Naive B cell (primary cell): ENCODE measurements around the gene TRAF4. TPM values are rescaled to one million over a fixed set of nuclear protein-coding genes. Genes with fewer than 3 reads are reported as not detected.
"Not testable (repeated sequence)": the region's sequence is repeated elsewhere in the genome, so short reads cannot be mapped to it uniquely, and the experiment has no call there.

ENCODE experiments used
- ATAC-seq, 2 donors: fragments of 150-1000 bp; cut with Tn5 transposase; 2 replicates each; pipeline ENCODE4 v1.10.0; 2021; ENCODE audit warnings: low read depth in 2 of 2, mild to moderate bottlenecking in 2 of 2, moderate library complexity in 2 of 2
- DNase-seq: peaks from one replicate; pipeline ENCODE4 v3.0.0; 2022
- H3K27ac Mint-ChIP-seq, 6 donors: one replicate each; pipeline ENCODE4 v1.8.0; 2020 to 2022; ENCODE audit warnings: mild to moderate bottlenecking in 6 of 6, mixed read lengths in 6 of 6, moderate library complexity in 5 of 6, inconsistent platforms in 2 of 6
- H3K27me3 Mint-ChIP-seq, 3 donors: one replicate each; pipeline ENCODE4 v1.8.0; 2021 to 2022; ENCODE audit warnings: mixed read lengths in 3 of 3, mild to moderate bottlenecking in 1 of 3
- H3K36me3 Mint-ChIP-seq, 2 donors: one replicate each; pipeline ENCODE4 v1.8.0; 2020 to 2022; ENCODE audit warnings: mixed read lengths in 2 of 2, inconsistent platforms in 1 of 2, mild to moderate bottlenecking in 1 of 2
- H3K4me1 Mint-ChIP-seq, 3 donors: one replicate each; pipeline ENCODE4 v1.8.0; 2020 to 2022; ENCODE audit warnings: mixed read lengths in 3 of 3, inconsistent platforms in 1 of 3, mild to moderate bottlenecking in 1 of 3, moderate library complexity in 1 of 3
- H3K4me3 Mint-ChIP-seq, 8 donors: one replicate each; pipeline ENCODE4 v1.8.0; 2020 to 2022; ENCODE audit warnings: mild to moderate bottlenecking in 8 of 8, mixed read lengths in 8 of 8, moderate library complexity in 8 of 8, inconsistent platforms in 2 of 8
- H3K9me3 Mint-ChIP-seq, 7 donors: one replicate each; pipeline ENCODE4 v1.8.0; 2020 to 2022; ENCODE audit warnings: mixed read lengths in 7 of 7, mild to moderate bottlenecking in 5 of 7, inconsistent platforms in 2 of 7, moderate library complexity in 1 of 7
- polyA plus RNA-seq, 6 donors: library from polyadenylated mRNA; unstranded; fragments of 300-500 nt; fragmentation: Illumina TruSeq; gene quantifications; one replicate each; pipeline ENCODE4 v1.2.3, GENCODE V29; 2021; ENCODE audit warnings: low read depth in 6 of 6

TRAF4 gene
- polyA plus RNA-seq, 6 donors from 2014 or later, result 5.4 to 17.1 (median 12.0) TPM

- DNase-seq (no peak), ATAC-seq (no peak)
- peaks cover 0 to 10% of the 10 kb centered on the region in 2 donors for H3K36me3 Mint-ChIP-seq
- H3K9me3 Mint-ChIP-seq, result no peaks in the 10 kb centered on the region
- H3K4me1 Mint-ChIP-seq, result peaks cover 27 to 47% (median 41%) of the 10 kb centered on the region in 3 donors
- H3K27me3 Mint-ChIP-seq, result no peaks in the 10 kb centered on the region
- H3K27ac Mint-ChIP-seq, result peak overlapping the region in 4 of 6 donors; percentile 19 to 89 (median 74)
- H3K4me3 Mint-ChIP-seq, result peak overlapping the region; percentile 77 to 95 (median 84)
These were observed 25.3 kb upstream of the TRAF4 start for GRCh38 chr17:28718333-28719020.

GRCh38 chr17:28719021-28719433, 24.8 kb upstream of the TRAF4 start:
- no peak for DNase-seq
- ATAC-seq, result no peak
- Mint-ChIP-seq H3K27ac (peak overlapping the region; percentile 96 to 99 (median 98)), H3K27me3 (no peaks in the 10 kb centered on the region), H3K9me3 (no peaks in the 10 kb centered on the region), H3K4me1 (peaks cover 31 to 51% (median 41%) of the 10 kb centered on the region in 3 donors), H3K36me3 (peaks cover 3 to 10% of the 10 kb centered on the region in 2 donors), H3K4me3 (peak overlapping the region; percentile 92 to 100 (median 99))

GRCh38 chr17:28720247-28720996, 23.4 kb upstream of the TRAF4 start:
- Mint-ChIP-seq H3K27me3 (no peaks in the 10 kb centered on the region), H3K4me3 (peak overlapping the region; percentile 92 to 100 (median 99)), H3K36me3 (peaks cover 10 to 16% of the 10 kb centered on the region in 2 donors), H3K4me1 (peaks cover 44 to 63% (median 55%) of the 10 kb centered on the region in 3 donors), H3K9me3 (no peaks in the 10 kb centered on the region), H3K27ac (peak overlapping the region; percentile 96 to 99 (median 98))
- ATAC-seq (no peak), DNase-seq (no peak)

- Mint-ChIP-seq H3K36me3 (peaks cover 10 to 16% of the 10 kb centered on the region in 2 donors), H3K4me1 (peaks cover 49 to 66% (median 59%) of the 10 kb centered on the region in 3 donors), H3K27ac (peak overlapping the region in 5 of 6 donors; percentile 91 to 99 (median 98)), H3K4me3 (peak overlapping the region; percentile 92 to 100 (median 99))
- DNase-seq, ATAC-seq, H3K27me3 Mint-ChIP-seq, H3K9me3 Mint-ChIP-seq: not testable (repeated sequence)
These were observed 22.8 kb upstream of the TRAF4 start for GRCh38 chr17:28720997-28721329.

- H3K27me3 Mint-ChIP-seq, result no peaks in the 10 kb centered on the region
- H3K9me3 Mint-ChIP-seq, result no peaks in the 10 kb centered on the region
- ATAC-seq (no peak), DNase-seq (no peak)
- H3K4me3 Mint-ChIP-seq, result peak overlapping the region in 5 of 8 donors; percentile 19 to 95 (median 63)
- H3K4me1 Mint-ChIP-seq, result peaks cover 60 to 72% (median 66%) of the 10 kb centered on the region in 3 donors
- H3K27ac Mint-ChIP-seq, result peak overlapping the region in 3 of 6 donors; percentile 38 to 83 (median 70)
- H3K36me3 Mint-ChIP-seq, result peaks cover 10 to 16% of the 10 kb centered on the region in 2 donors
These were observed 21.2 kb upstream of the TRAF4 start for GRCh38 chr17:28722417-28723158.

GRCh38 chr17:28723159-28723835, 20.5 kb upstream of the TRAF4 start:
- peaks cover 10 to 16% of the 10 kb centered on the region in 2 donors for H3K36me3 Mint-ChIP-seq
- H3K9me3 Mint-ChIP-seq, result no peaks in the 10 kb centered on the region

GRCh38 chr17:28723836-28724499, 19.8 kb upstream of the TRAF4 start:
- DNase-seq, H3K9me3 Mint-ChIP-seq, H3K27me3 Mint-ChIP-seq, ATAC-seq: not testable (repeated sequence)
- peaks cover 59 to 75% (median 65%) of the 10 kb centered on the region in 3 donors for H3K4me1 Mint-ChIP-seq
- H3K4me3 Mint-ChIP-seq, result peak overlapping the region in 5 of 8 donors; percentile 61 to 100 (median 84)
- H3K36me3 Mint-ChIP-seq, result peaks cover 10 to 16% of the 10 kb centered on the region in 2 donors
- H3K27ac Mint-ChIP-seq, result peak overlapping the region in 3 of 6 donors; percentile 57 to 92 (median 84)

More at GRCh38 chr17:28723159-28723835, 20.5 kb upstream of the TRAF4 start:
- peak overlapping the region in 2 of 6 donors; percentile 57 to 92 for H3K27ac Mint-ChIP-seq
- ATAC-seq, result no peak
- peak overlapping the region in 6 of 8 donors; percentile 15 to 91 (median 28) for H3K4me3 Mint-ChIP-seq
- H3K27me3 Mint-ChIP-seq, result no peaks in the 10 kb centered on the region
- no peak for DNase-seq
- peaks cover 59 to 74% (median 66%) of the 10 kb centered on the region in 3 donors for H3K4me1 Mint-ChIP-seq

- Mint-ChIP-seq H3K27ac (peak overlapping the region; percentile 16 to 92 (median 80)), H3K4me3 (peak overlapping the region; percentile 80 to 100 (median 86)), H3K9me3 (no peaks in the 10 kb centered on the region), H3K4me1 (peaks cover 58 to 77% (median 65%) of the 10 kb centered on the region in 3 donors), H3K36me3 (peaks cover 10 to 16% of the 10 kb centered on the region in 2 donors), H3K27me3 (no peaks in the 10 kb centered on the region)
- DNase-seq, result no peak
- ATAC-seq, result no peak
These were observed 19.2 kb upstream of the TRAF4 start for GRCh38 chr17:28724500-28725165.

GRCh38 chr17:28725166-28725659, 18.6 kb upstream of the TRAF4 start:
- DNase-seq (no peak), ATAC-seq (no peak)
- Mint-ChIP-seq H3K4me3 (peak overlapping the region; percentile 80 to 100 (median 86)), H3K9me3 (no peaks in the 10 kb centered on the region), H3K27me3 (no peaks in the 10 kb centered on the region), H3K36me3 (peaks cover 10 to 11% of the 10 kb centered on the region in 2 donors), H3K4me1 (peaks cover 56 to 75% (median 64%) of the 10 kb centered on the region in 3 donors), H3K27ac (peak overlapping the region; percentile 69 to 92 (median 82))

- DNase-seq (no peak), ATAC-seq (no peak)
- peaks cover 56 to 71% (median 59%) of the 10 kb centered on the region in 3 donors for H3K4me1 Mint-ChIP-seq
- no peaks in the 10 kb centered on the region for H3K27me3 Mint-ChIP-seq
- H3K4me3 Mint-ChIP-seq, result peak overlapping the region; percentile 80 to 100 (median 88)
- no peaks in the 10 kb centered on the region for H3K9me3 Mint-ChIP-seq
- peak overlapping the region in 5 of 6 donors; percentile 22 to 92 (median 82) for H3K27ac Mint-ChIP-seq
- H3K36me3 Mint-ChIP-seq, result peaks cover 6 to 10% of the 10 kb centered on the region in 2 donors
These were observed 18.1 kb upstream of the TRAF4 start for GRCh38 chr17:28725660-28726225.

- Mint-ChIP-seq H3K9me3 (no peaks in the 10 kb centered on the region), H3K4me3 (peak within 1 kb of the TSS; percentile 95 to 100 (median 97)), H3K36me3 (peaks cover 6 to 10% of the 10 kb centered on the region in 2 donors), H3K27ac (peak within 1 kb of the TSS; percentile 99 to 100 (median 100)), H3K4me1 (peaks cover 55 to 71% (median 58%) of the 10 kb centered on the region in 3 donors), H3K27me3 (no peaks in the 10 kb centered on the region)
- ATAC-seq, result peak; percentile 20 to 24
- DNase-seq, result peak; percentile 71
These were observed 17.6 kb upstream of the TRAF4 start, which contains the start of gene TLCD1 for GRCh38 chr17:28726226-28726626. Gene TLCD1 (minus strand): TSS chr17:28726233. CDS start chr17:28726097, 136 bp downstream.
